ENCODE measurements around the gene BCL11B.

- TF ChIP-seq ARNT (IDR thresholded peaks at IDR 0.05): no peak
- TF ChIP-seq FOXM1 (IDR thresholded peaks at IDR 0.05; ENCODE audit: borderline replicate concordance): no peak
- no peak for TF ChIP-seq ELF4 (IDR thresholded peaks at IDR 0.05)
- TF ChIP-seq TARDBP (IDR thresholded peaks at IDR 0.05): no peak
- no peak for TF ChIP-seq SUZ12 (IDR thresholded peaks at IDR 0.05)
- TF ChIP-seq L3MBTL2 (conservative IDR thresholded peaks at IDR 0.05): no peak
- no peak for TF ChIP-seq SP1 (IDR thresholded peaks at IDR 0.05)
- no peak for TF ChIP-seq NFRKB (IDR thresholded peaks at IDR 0.05)
- no peak for TF ChIP-seq FOXK2 (IDR thresholded peaks at IDR 0.05)
These were observed 71.4 kb downstream of the BCL11B start for GRCh38 chr14:99200654-99201005.

All from HEK293T (cell line).